HEK293 (cell line): Measurements from ENCODE around the gene SOX12.

Experiments used
- CTCF ChIA-PET: fragments of 350-600 bp; formaldehyde crosslinking; extraction: SDS; loops from one replicate; lab custom pipeline; 2021; ENCODE audit warnings: antibody characterized with exemption; lab: Yijun Ruan, JAX
- POLR2A ChIA-PET: fragments of 300-600 bp; formaldehyde crosslinking; extraction: SDS; loops from one replicate; lab custom pipeline; 2020; ENCODE audit warnings: antibody characterized with exemption, inconsistent platforms; lab: Yijun Ruan, JAX
- H3K27ac ChIP-seq: fragments of 200-500 bp; sonication (Bioruptor generic); 2 replicates; pipeline ENCODE4 v1.5.1; 2014; ENCODE audit warnings: low read depth, low read length, control low read depth, inconsistent platforms; ENCODE audit errors: extremely low read depth
- H3K36me3 ChIP-seq, 2 experiments: fragments of 200-500 bp in 1 of 2; sonication (Bioruptor generic) in 1 of 2; 1 replicate in 1 of 2; 2 replicates in 1 of 2; pipeline ENCODE4 v1.5.1; 2014 to 2017; ENCODE audit warnings: inconsistent platforms in 2 of 2, low read length in 2 of 2; ENCODE audit not compliant: control insufficient read depth in 2 of 2, insufficient read depth in 1 of 2
- H3K4me1 ChIP-seq: fragments of 200-500 bp; sonication (Bioruptor generic); 2 replicates; pipeline ENCODE4 v1.5.1; 2014; ENCODE audit warnings: mild to moderate bottlenecking, low read length, inconsistent platforms; ENCODE audit not compliant: control insufficient read depth, insufficient read depth
- H3K4me3 ChIP-seq: 2 replicates; pipeline ENCODE4 v1.5.1; 2011; ENCODE audit warnings: low read depth, mild to moderate bottlenecking, control low read depth, low read length, moderate library complexity
- H3K9me3 ChIP-seq: fragments of 200-500 bp; sonication (Bioruptor generic); 2 replicates; pipeline ENCODE4 v1.5.1; 2014; ENCODE audit warnings: low read depth, low read length, inconsistent platforms; ENCODE audit not compliant: control insufficient read depth, insufficient read depth
- FEZF1 ChIP-seq: fragments of 450-650 bp; formaldehyde crosslinking; IDR thresholded peaks from 2 replicates; pipeline ENCODE4 v1.5.1; 2016; ENCODE audit warnings: missing biosample characterization, missing genetic modification characterization
- GLIS1 ChIP-seq: fragments of 450-650 bp; formaldehyde crosslinking; IDR thresholded peaks from 2 replicates; pipeline ENCODE4 v1.5.1; 2016; ENCODE audit warnings: missing biosample characterization, missing genetic modification characterization
- ZBTB20 ChIP-seq: fragments of 450-650 bp; formaldehyde crosslinking; IDR thresholded peaks from 2 replicates; pipeline ENCODE4 v1.5.1; 2016; ENCODE audit warnings: missing biosample characterization, missing genetic modification characterization
- ZBTB8A ChIP-seq: fragments of 450-650 bp; formaldehyde crosslinking; IDR thresholded peaks from 2 replicates; pipeline ENCODE4 v1.5.1; 2016; ENCODE audit warnings: missing biosample characterization, missing genetic modification characterization
- ZIC2 ChIP-seq: fragments of 450-650 bp; formaldehyde crosslinking; IDR thresholded peaks from 2 replicates; pipeline ENCODE4 v1.5.1; 2016; ENCODE audit warnings: missing biosample characterization, missing genetic modification characterization
- ZNF114 ChIP-seq: fragments of 450-650 bp; formaldehyde crosslinking; IDR thresholded peaks from 2 replicates; pipeline ENCODE4 v1.5.0; 2017; ENCODE audit warnings: missing biosample characterization, missing genetic modification characterization
- ZNF335 ChIP-seq: fragments of 450-650 bp; formaldehyde crosslinking; conservative IDR thresholded peaks from 2 replicates; pipeline ENCODE4 v1.5.1; 2016; ENCODE audit warnings: missing biosample characterization, missing genetic modification characterization
- ZNF341 ChIP-seq: fragments of 450-650 bp; formaldehyde crosslinking; IDR thresholded peaks from 2 replicates; pipeline ENCODE4; 2016; ENCODE audit warnings: low read depth, missing biosample characterization, missing genetic modification characterization
- ZNF416 ChIP-seq: fragments of 450-650 bp; formaldehyde crosslinking; IDR thresholded peaks from 2 replicates; pipeline ENCODE4 v1.5.1; 2016; ENCODE audit warnings: missing biosample characterization, missing genetic modification characterization
- ZNF585B ChIP-seq: fragments of 450-650 bp; formaldehyde crosslinking; IDR thresholded peaks from 2 replicates; pipeline ENCODE4 v1.5.1; 2016; ENCODE audit warnings: missing biosample characterization, missing genetic modification characterization
- ZNF621 ChIP-seq: fragments of 450-650 bp; formaldehyde crosslinking; IDR thresholded peaks from 2 replicates; pipeline ENCODE4 v1.5.1; 2017; ENCODE audit warnings: missing biosample characterization, missing genetic modification characterization
- ZNF623 ChIP-seq: fragments of 450-650 bp; formaldehyde crosslinking; IDR thresholded peaks from 2 replicates; pipeline ENCODE4 v1.5.1; 2016; ENCODE audit warnings: missing biosample characterization, missing genetic modification characterization
- ZNF654 ChIP-seq: fragments of 450-650 bp; formaldehyde crosslinking; IDR thresholded peaks from 2 replicates; pipeline ENCODE4 v1.5.1; 2016; ENCODE audit warnings: low read depth, missing biosample characterization, missing genetic modification characterization
- ZNF837 ChIP-seq: fragments of 450-650 bp; formaldehyde crosslinking; IDR thresholded peaks from 2 replicates; pipeline ENCODE4 v1.5.1; 2016; ENCODE audit warnings: missing biosample characterization, missing genetic modification characterization
- TF ChIP-seq, protein P1 (sequence below): fragments of 450-650 bp; formaldehyde crosslinking; IDR thresholded peaks from 2 replicates; pipeline ENCODE4 v1.5.1; 2017; ENCODE audit warnings: missing biosample characterization, missing genetic modification characterization
- TF ChIP-seq, protein P2 (sequence below): fragments of 450-650 bp; formaldehyde crosslinking; IDR thresholded peaks from 2 replicates; pipeline ENCODE4 v1.5.1; 2016; ENCODE audit warnings: missing biosample characterization, missing genetic modification characterization
- TF ChIP-seq, protein P3 (sequence below): fragments of 450-650 bp; formaldehyde crosslinking; IDR thresholded peaks from 2 replicates; pipeline ENCODE4 v1.5.1; 2016; ENCODE audit warnings: missing biosample characterization, missing genetic modification characterization

Gene SOX12

GRCh38 chr20:363319-364078 is 38.1 kb downstream of the SOX12 start (continued):
- TF ChIP-seq ZBTB20 (0 out of 2 replicates have a peak, but pooled peaks have one; percentile 25), ZIC2 (tag by site-specific recombination) (peak; percentile 19; the same call in 1 of the 2 replicates), ZNF335 (tag by site-specific recombination) (peak; percentile 71), GLIS1 (tag by site-specific recombination) (no peak), ZNF837 (tag by site-specific recombination) (no peak)
- TF ChIP-seq, protein P1, sequence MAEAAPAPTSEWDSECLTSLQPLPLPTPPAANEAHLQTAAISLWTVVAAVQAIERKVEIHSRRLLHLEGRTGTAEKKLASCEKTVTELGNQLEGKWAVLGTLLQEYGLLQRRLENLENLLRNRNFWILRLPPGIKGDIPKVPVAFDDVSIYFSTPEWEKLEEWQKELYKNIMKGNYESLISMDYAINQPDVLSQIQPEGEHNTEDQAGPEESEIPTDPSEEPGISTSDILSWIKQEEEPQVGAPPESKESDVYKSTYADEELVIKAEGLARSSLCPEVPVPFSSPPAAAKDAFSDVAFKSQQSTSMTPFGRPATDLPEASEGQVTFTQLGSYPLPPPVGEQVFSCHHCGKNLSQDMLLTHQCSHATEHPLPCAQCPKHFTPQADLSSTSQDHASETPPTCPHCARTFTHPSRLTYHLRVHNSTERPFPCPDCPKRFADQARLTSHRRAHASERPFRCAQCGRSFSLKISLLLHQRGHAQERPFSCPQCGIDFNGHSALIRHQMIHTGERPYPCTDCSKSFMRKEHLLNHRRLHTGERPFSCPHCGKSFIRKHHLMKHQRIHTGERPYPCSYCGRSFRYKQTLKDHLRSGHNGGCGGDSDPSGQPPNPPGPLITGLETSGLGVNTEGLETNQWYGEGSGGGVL: no peak
- TF ChIP-seq, protein P2, sequence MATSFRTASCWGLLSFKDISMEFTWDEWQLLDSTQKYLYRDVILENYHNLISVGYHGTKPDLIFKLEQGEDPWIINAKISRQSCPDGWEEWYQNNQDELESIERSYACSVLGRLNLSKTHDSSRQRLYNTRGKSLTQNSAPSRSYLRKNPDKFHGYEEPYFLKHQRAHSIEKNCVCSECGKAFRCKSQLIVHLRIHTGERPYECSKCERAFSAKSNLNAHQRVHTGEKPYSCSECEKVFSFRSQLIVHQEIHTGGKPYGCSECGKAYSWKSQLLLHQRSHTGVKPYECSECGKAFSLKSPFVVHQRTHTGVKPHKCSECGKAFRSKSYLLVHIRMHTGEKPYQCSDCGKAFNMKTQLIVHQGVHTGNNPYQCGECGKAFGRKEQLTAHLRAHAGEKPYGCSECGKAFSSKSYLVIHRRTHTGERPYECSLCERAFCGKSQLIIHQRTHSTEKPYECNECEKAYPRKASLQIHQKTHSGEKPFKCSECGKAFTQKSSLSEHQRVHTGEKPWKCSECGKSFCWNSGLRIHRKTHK (tag by site-specific recombination): no peak

GRCh38 chr20:364905-365794 is 39.8 kb downstream of the SOX12 start:
- POLR2A ChIA-PET: interaction anchor here (0.6 to 0.7 kb wide), 2 partner anchors 21 to 56 kb away, joined by 4 to 5 read pairs; no protein-coding TSS in a partner anchor
- no peak overlapping the region for H3K27ac ChIP-seq
- TF ChIP-seq ZNF114 (tag by site-specific recombination): no peak
- no peak for TF ChIP-seq ZNF621
- no peak for TF ChIP-seq ZBTB8A (tag by site-specific recombination)
- peak; percentile 97 for TF ChIP-seq ZNF623 (tag by site-specific recombination)
- TF ChIP-seq FEZF1 (tag by site-specific recombination): no peak
- TF ChIP-seq ZNF585B (tag by site-specific recombination): no peak
- no peak for TF ChIP-seq ZNF416
- peak; percentile 87 for TF ChIP-seq ZNF341 (tag by site-specific recombination)
- TF ChIP-seq, protein P3, sequence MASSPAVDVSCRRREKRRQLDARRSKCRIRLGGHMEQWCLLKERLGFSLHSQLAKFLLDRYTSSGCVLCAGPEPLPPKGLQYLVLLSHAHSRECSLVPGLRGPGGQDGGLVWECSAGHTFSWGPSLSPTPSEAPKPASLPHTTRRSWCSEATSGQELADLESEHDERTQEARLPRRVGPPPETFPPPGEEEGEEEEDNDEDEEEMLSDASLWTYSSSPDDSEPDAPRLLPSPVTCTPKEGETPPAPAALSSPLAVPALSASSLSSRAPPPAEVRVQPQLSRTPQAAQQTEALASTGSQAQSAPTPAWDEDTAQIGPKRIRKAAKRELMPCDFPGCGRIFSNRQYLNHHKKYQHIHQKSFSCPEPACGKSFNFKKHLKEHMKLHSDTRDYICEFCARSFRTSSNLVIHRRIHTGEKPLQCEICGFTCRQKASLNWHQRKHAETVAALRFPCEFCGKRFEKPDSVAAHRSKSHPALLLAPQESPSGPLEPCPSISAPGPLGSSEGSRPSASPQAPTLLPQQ: no peak
- TF ChIP-seq ZNF654: no peak
- TF ChIP-seq, all 188 proteins: peak for 2
- no peaks in the 10 kb centered on the region for H3K36me3 ChIP-seq
- CTCF ChIA-PET: interaction anchor here (1.2 to 2.9 kb wide), 3 partner anchors 11 to 66 kb away, joined by 3 to 13 read pairs (median 12); no protein-coding TSS in a partner anchor
- H3K4me1 ChIP-seq: no peaks in the 10 kb centered on the region; the same call in 1 of the 2 replicates
- no peaks in the 10 kb centered on the region for H3K9me3 ChIP-seq
- no peak overlapping the region for H3K4me3 ChIP-seq
